ENCODE data around the gene PJA1.

The PJA1 gene

GRCh38 chrX:69185141-69185540 is 19.9 kb upstream of the PJA1 start:
- no peak for TF ChIP-seq CTCF (IDR thresholded peaks at IDR 0.05; ENCODE audit: low read depth, low read length)
- DNase-seq (ENCODE audit: low read depth in 2 of 2): no peak
- H3K4me3 ChIP-seq (replicated peaks in 1 of 2; ENCODE audit: low read depth in 2 of 2, low read length in 2 of 2): no peak overlapping the region

- no peak for TF ChIP-seq CTCF (IDR thresholded peaks at IDR 0.05; ENCODE audit: low read depth, low read length)
- no peak for DNase-seq (ENCODE audit: low read depth in 2 of 2)
- no peak overlapping the region for H3K4me3 ChIP-seq (replicated peaks in 1 of 2; ENCODE audit: low read depth in 2 of 2, low read length in 2 of 2)
Observed at GRCh38 chrX:69182818-69183380, 17.6 kb upstream of the PJA1 start.

GRCh38 chrX:69179380-69179911 is 14.2 kb upstream of the PJA1 start:
- peak in 1 of 2 donors; percentile 23 for DNase-seq (ENCODE audit: low read depth in 2 of 2)
- no peak overlapping the region for H3K4me3 ChIP-seq (replicated peaks in 1 of 2; ENCODE audit: low read depth in 2 of 2, low read length in 2 of 2)
- no peak for TF ChIP-seq CTCF (IDR thresholded peaks at IDR 0.05; ENCODE audit: low read depth, low read length)

GRCh38 chrX:69178592-69178991 is 13.3 kb upstream of the PJA1 start:
- TF ChIP-seq CTCF (IDR thresholded peaks at IDR 0.05; ENCODE audit: low read depth, low read length): no peak
- no peak for DNase-seq (ENCODE audit: low read depth in 2 of 2)
- H3K4me3 ChIP-seq (replicated peaks in 1 of 2; ENCODE audit: low read depth in 2 of 2, low read length in 2 of 2): no peak overlapping the region

GRCh38 chrX:69177511-69178162 is 12.4 kb upstream of the PJA1 start:
- H3K4me3 ChIP-seq (replicated peaks in 1 of 2; ENCODE audit: low read depth in 2 of 2, low read length in 2 of 2): no peak overlapping the region
- DNase-seq (ENCODE audit: low read depth in 2 of 2): no peak
- no peak for TF ChIP-seq CTCF (IDR thresholded peaks at IDR 0.05; ENCODE audit: low read depth, low read length)

GRCh38 chrX:69176053-69176452 is 10.8 kb upstream of the PJA1 start:
- DNase-seq (ENCODE audit: low read depth in 2 of 2): peak in 1 of 2 donors; percentile 19
- no peak overlapping the region for H3K4me3 ChIP-seq (replicated peaks in 1 of 2; ENCODE audit: low read depth in 2 of 2, low read length in 2 of 2)
- TF ChIP-seq CTCF (IDR thresholded peaks at IDR 0.05; ENCODE audit: low read depth, low read length): no peak
